Measurements from ENCODE around the gene TUBB1. TPM values are rescaled to one million over a fixed set of nuclear protein-coding genes. Genes with fewer than 3 reads are reported as not detected.

The TUBB1 gene
- total RNA-seq, 1 experiment from 2014 or later, result 0.35 TPM

DNA sequence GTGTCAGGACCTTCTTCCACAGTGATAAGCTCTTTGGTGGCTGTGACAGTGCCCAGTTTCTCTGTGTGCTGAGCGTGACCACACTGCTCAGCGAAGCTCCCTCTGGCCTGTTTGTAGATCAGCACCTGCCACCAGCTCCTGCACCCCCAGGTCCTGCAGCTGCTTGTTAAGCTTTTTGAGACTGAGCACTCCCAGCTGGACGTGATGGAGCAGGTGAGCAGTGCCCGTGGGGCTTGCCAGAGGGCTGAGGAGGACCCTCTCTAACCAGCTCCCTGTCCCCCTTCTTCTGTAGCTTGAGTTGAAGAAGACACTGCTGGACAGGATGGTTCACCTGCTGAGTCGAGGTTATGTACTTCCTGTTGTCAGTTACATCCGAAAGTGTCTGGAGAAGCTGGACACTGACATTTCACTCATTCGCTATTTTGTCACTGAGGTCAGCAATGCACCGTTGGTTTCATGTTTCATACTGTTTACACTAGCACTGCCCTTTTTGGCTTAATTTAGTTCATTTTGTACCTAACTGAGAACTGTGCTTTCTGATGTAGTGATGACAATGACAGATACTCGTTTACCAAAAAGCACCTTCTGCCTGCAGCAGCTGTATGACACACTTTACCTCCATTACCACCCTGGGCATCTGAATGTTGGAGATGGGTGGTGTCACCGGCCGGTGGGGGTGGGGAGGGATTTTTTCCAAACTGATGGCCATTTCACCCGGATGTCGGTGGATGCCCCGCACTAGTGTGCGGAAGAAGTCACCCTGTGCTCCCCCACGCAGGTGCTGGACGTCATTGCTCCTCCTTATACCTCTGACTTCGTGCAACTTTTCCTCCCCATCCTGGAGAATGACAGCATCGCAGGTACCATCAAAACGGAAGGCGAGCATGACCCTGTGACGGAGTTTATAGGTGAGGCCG, 25.6 kb upstream of the TUBB1 start:
- peaks cover 62% of the 10 kb centered on the region for H3F3A ChIP-seq (ENCODE audit: insufficient read depth, low read depth)
- H3K4me3 ChIP-seq, result no peak overlapping the region
- H2AFZ ChIP-seq, result no peak overlapping the region
- no peaks in the 10 kb centered on the region for H3K9me3 ChIP-seq (ENCODE audit: insufficient read depth, low read depth)
- no peaks in the 10 kb centered on the region for H3K4me1 ChIP-seq (replicated peaks; ENCODE audit: insufficient read depth)
- POLR2A ChIA-PET (ENCODE audit: unreplicated experiment), result interaction anchor here (0.7 kb wide), 2 partner anchors 26 to 930 kb away, joined by 4 to 5 read pairs; no protein-coding TSS in a partner anchor
- intact Hi-C loops (cut with micrococcal nuclease; ENCODE audit: unreplicated experiment), result no loop called here
- no peaks in the 10 kb centered on the region for H3K79me2 ChIP-seq (ENCODE audit: low read depth)
- H3K27ac ChIP-seq, result no peak overlapping the region
- H3K36me3 ChIP-seq (ENCODE audit: low read depth), result peaks cover 61% of the 10 kb centered on the region
- CTCF ChIA-PET, result no interaction called here
- H3K9me2 ChIP-seq (ENCODE audit: insufficient read depth), result no peaks in the 10 kb centered on the region
- TSS peak; percentile 5 for BruUV-seq (replicated peaks)
- H4K20me1 ChIP-seq (ENCODE audit: insufficient read depth), result peaks cover 22% of the 10 kb centered on the region
- no peak overlapping the region for H3K4me2 ChIP-seq
- no peak for TF ChIP-seq EZH2 (IDR thresholded peaks at IDR 0.05; ENCODE audit: low read depth)
- TF ChIP-seq, protein P1, sequence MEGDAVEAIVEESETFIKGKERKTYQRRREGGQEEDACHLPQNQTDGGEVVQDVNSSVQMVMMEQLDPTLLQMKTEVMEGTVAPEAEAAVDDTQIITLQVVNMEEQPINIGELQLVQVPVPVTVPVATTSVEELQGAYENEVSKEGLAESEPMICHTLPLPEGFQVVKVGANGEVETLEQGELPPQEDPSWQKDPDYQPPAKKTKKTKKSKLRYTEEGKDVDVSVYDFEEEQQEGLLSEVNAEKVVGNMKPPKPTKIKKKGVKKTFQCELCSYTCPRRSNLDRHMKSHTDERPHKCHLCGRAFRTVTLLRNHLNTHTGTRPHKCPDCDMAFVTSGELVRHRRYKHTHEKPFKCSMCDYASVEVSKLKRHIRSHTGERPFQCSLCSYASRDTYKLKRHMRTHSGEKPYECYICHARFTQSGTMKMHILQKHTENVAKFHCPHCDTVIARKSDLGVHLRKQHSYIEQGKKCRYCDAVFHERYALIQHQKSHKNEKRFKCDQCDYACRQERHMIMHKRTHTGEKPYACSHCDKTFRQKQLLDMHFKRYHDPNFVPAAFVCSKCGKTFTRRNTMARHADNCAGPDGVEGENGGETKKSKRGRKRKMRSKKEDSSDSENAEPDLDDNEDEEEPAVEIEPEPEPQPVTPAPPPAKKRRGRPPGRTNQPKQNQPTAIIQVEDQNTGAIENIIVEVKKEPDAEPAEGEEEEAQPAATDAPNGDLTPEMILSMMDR (conservative IDR thresholded peaks at IDR 0.05), result no peak
- no peaks in the 10 kb centered on the region for H3K27me3 ChIP-seq (ENCODE audit: insufficient read depth, low read depth)
- no peak for DNase-seq

DNA sequence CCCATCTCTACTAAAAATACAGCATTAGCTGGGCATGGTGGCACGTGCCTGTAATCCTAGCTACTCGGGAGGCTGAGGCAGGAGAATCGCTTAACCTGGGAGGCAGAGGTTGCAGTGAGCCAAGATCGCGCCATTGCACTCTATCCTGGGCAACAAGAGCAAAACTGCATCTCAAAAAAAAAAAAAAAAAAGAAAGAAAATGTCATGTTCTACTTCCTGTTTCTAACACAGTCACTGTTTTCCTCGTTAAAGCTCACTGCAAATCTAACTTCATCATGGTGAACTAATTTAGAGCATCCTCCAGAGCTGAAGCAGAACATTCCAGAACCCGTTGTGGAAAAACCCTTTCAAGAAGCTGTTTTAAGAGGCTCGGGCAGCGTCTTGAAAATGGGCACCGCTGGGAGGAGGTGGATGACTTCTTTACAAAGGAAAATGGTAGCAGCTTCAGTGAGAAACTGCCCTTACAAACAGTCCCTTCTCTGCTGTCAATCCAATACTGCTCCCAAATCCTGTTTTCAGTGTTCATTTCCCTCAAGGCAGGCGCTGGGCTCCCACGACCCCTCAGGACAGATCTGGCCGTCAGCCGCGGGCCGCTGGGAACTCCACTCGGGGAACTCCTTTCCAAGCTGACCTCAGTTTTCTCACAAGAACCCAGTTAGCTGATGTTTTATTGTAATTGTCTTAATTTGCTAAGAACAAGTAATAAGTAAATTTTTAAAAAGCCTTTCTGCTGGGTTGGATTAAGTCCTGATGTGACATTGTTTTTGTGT, 24.7 kb upstream of the TUBB1 start:
- Histone ChIP-seq H3K4me2 (no peak overlapping the region), H3K9me3 (ENCODE audit: insufficient read depth, low read depth) (no peaks in the 10 kb centered on the region), H3F3A (ENCODE audit: insufficient read depth, low read depth) (peaks cover 62% of the 10 kb centered on the region), H3K27ac (no peak overlapping the region), H4K20me1 (ENCODE audit: insufficient read depth) (peaks cover 22% of the 10 kb centered on the region), H2AFZ (no peak overlapping the region), H3K36me3 (ENCODE audit: low read depth) (peaks cover 61% of the 10 kb centered on the region), H3K79me2 (ENCODE audit: low read depth) (no peaks in the 10 kb centered on the region), H3K9me2 (ENCODE audit: insufficient read depth) (no peaks in the 10 kb centered on the region), H3K4me3 (no peak overlapping the region), H3K4me1 (replicated peaks; ENCODE audit: insufficient read depth) (no peaks in the 10 kb centered on the region), H3K27me3 (ENCODE audit: insufficient read depth, low read depth) (no peaks in the 10 kb centered on the region)
- ChIA-PET POLR2A (ENCODE audit: unreplicated experiment) (interaction anchor here (0.6 kb wide), 1 partner anchor 38 kb away, joined by 3 read pairs; the partner anchor contains the start of gene ATP5F1E), CTCF (interaction anchor here (0.5 kb wide), 1 partner anchor 12 kb away, joined by 7 read pairs; no protein-coding TSS in a partner anchor)
- TF ChIP-seq, protein P1 (conservative IDR thresholded peaks at IDR 0.05), result no peak
- TF ChIP-seq EZH2 (IDR thresholded peaks at IDR 0.05; ENCODE audit: low read depth), result no peak
- no TSS peak for BruUV-seq (replicated peaks)
- intact Hi-C loops (cut with micrococcal nuclease; ENCODE audit: unreplicated experiment), result no loop called here
- DNase-seq, result no peak

DNA sequence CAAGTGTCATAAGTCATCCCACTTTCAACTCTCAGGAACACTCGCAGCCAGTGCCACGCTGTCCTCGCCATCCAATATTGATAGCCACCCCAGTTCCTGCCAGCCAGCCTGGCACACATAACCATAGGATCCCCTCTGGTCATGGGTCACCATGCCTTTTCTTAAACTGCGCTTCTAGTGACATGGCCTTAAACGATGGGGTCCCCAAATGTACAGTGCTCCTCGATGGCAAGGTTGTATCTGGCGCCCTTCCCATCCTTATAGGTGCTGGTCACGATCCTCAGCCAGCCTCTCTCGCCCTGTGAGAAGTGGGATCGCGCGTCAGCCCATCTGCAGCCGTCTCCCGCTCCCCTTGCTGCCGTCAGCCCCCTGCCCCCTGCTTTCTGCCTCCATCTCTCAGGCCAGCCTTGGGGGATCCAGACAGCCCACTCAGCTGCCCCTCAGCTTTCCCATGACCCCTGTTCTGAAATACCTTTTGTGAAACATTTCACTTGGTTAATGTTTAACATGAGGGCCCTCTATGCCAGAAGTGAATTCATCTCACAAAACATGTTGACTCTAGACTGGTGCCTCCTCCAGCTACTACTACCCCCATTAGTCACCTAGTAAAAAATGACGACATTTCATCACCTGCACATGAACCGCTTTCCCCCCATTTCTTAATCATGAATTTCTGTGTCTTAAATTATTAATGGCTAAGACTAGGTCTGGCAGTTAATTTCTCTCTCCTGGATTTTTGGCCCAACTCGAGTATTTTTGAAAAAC, 23.6 kb upstream of the TUBB1 start:
- H3F3A ChIP-seq (ENCODE audit: insufficient read depth, low read depth), result peaks cover 59% of the 10 kb centered on the region
- H3K27ac ChIP-seq, result no peak overlapping the region
- no peak overlapping the region for H3K4me3 ChIP-seq
- H3K9me2 ChIP-seq (ENCODE audit: insufficient read depth), result no peaks in the 10 kb centered on the region
- peaks cover 52% of the 10 kb centered on the region for H3K36me3 ChIP-seq (ENCODE audit: low read depth)
- no peaks in the 10 kb centered on the region for H3K9me3 ChIP-seq (ENCODE audit: insufficient read depth, low read depth)
- intact Hi-C loops (cut with micrococcal nuclease; ENCODE audit: unreplicated experiment), result no loop called here
- DNase-seq, result no peak
- no TSS peak for BruUV-seq (replicated peaks)
- ChIA-PET POLR2A (ENCODE audit: unreplicated experiment) (interaction anchor here (0.5 to 0.7 kb wide), 4 partner anchors 15 to 49 kb away, joined by 3 to 6 read pairs (median 4); partner anchors contain the start of gene ATP5F1E), CTCF (no interaction called here)
- no peak for TF ChIP-seq EZH2 (IDR thresholded peaks at IDR 0.05; ENCODE audit: low read depth)
- TF ChIP-seq, protein P1 (conservative IDR thresholded peaks at IDR 0.05), result no peak
- no peak overlapping the region for H3K4me2 ChIP-seq
- no peaks in the 10 kb centered on the region for H3K79me2 ChIP-seq (ENCODE audit: low read depth)
- H3K4me1 ChIP-seq (replicated peaks; ENCODE audit: insufficient read depth), result no peaks in the 10 kb centered on the region
- no peak overlapping the region for H2AFZ ChIP-seq
- no peaks in the 10 kb centered on the region for H3K27me3 ChIP-seq (ENCODE audit: insufficient read depth, low read depth)
- H4K20me1 ChIP-seq (ENCODE audit: insufficient read depth), result peaks cover 19% of the 10 kb centered on the region
